Upper lobe of left lung (tissue), 6 donors: Measurements from ENCODE around the gene GNAT3. TPM values are rescaled to one million over a fixed set of nuclear protein-coding genes. Genes with fewer than 3 reads are reported as not detected.
A peak's percentile ranks its signal among the peaks of the same experiment; 100 is the strongest.

Experiments used
- ATAC-seq, 2 donors: fragments of 200-7000 bp; cut with Tn5 transposase; one replicate each; pipeline ENCODE4 v1.9.1; 2022; ENCODE audit warnings: mild to moderate bottlenecking in 2 of 2, moderate library complexity in 2 of 2; ENCODE audit not compliant: low FRiP score in 2 of 2
- DNase-seq, 2 donors: peaks; one replicate each; pipeline ENCODE4 v3.0.0-alpha.2; 2019 to 2020
- H3K27ac ChIP-seq, 4 donors: fragments of 200-600 bp; sonication (generic); one replicate each; pipeline ENCODE4 v1.5.1; 2016 to 2019
- H3K27me3 ChIP-seq, 4 donors: fragments of 200-600 bp; sonication (generic); one replicate each; pipeline ENCODE4 v1.5.1; 2017 to 2019
- H3K36me3 ChIP-seq, 4 donors: fragments of 200-600 bp; sonication (generic); one replicate each; pipeline ENCODE4 v1.5.1; 2016 to 2019
- H3K4me1 ChIP-seq, 4 donors: fragments of 200-600 bp; sonication (generic); one replicate each; pipeline ENCODE4 v1.5.1; 2018 to 2019
- H3K4me3 ChIP-seq, 4 donors: fragments of 200-600 bp; sonication (generic); one replicate each; pipeline ENCODE4 v1.5.1; 2017 to 2019; ENCODE audit warnings: mild to moderate bottlenecking in 2 of 4, moderate library complexity in 1 of 4
- H3K9me3 ChIP-seq, 4 donors: fragments of 200-600 bp; sonication (generic); one replicate each; pipeline ENCODE4 v1.5.1; 2018 to 2019
- EP300 ChIP-seq, 4 donors: sonication (generic); formaldehyde crosslinking; IDR thresholded peaks; one replicate each; pipeline ENCODE4 v1.5.1; 2017; ENCODE audit warnings: antibody characterized with exemption in 4 of 4, control low read depth in 2 of 4
- POLR2A ChIP-seq, 4 donors: fragments of 450-650 bp; IDR thresholded peaks; one replicate each; pipeline ENCODE4 v1.5.1; 2016 to 2017; ENCODE audit warnings: antibody characterized with exemption in 4 of 4, mild to moderate bottlenecking in 2 of 4
- POLR2AphosphoS5 ChIP-seq, 2 donors: sonication (generic); formaldehyde crosslinking; IDR thresholded peaks; one replicate each; pipeline ENCODE4 v1.5.1; 2017; ENCODE audit warnings: antibody characterized with exemption in 2 of 2
- WGBS, 2 donors: methylation state at CpG; one replicate each; pipeline ENCODE4 v1.1.5; 2017 to 2018; 5-methylcytosine and 5-hydroxymethylcytosine counted together
- total RNA-seq, 6 donors: library from RNA; depleted of rRNA in 4 of 6; stranded (reverse); fragments of >200 nt in 4 of 6; gene quantifications; one replicate each; pipeline versions ENCODE4 v1.1.0 to v1.2.1, GENCODE V29; 2016 to 2021
- TF ChIP-seq, protein P1 (sequence below), 6 experiments: fragments of 450-650 bp in 4 of 6; fragments of 200-600 bp in 2 of 6; sonication (generic) in 2 of 6; IDR thresholded peaks; one replicate each; pipeline ENCODE4 v1.5.1; 2016 to 2019; ENCODE audit warnings: antibody characterized with exemption in 6 of 6
- donor health status: DM: no; HTN: no; CAD: no; lungs with moderate emphysema.
- donor health status: DM: no; HTN: yes; CAD: no; lungs with severe emphysema.

The GNAT3 gene
- total RNA-seq, 6 donors from 2014 or later: not detected

DNA sequence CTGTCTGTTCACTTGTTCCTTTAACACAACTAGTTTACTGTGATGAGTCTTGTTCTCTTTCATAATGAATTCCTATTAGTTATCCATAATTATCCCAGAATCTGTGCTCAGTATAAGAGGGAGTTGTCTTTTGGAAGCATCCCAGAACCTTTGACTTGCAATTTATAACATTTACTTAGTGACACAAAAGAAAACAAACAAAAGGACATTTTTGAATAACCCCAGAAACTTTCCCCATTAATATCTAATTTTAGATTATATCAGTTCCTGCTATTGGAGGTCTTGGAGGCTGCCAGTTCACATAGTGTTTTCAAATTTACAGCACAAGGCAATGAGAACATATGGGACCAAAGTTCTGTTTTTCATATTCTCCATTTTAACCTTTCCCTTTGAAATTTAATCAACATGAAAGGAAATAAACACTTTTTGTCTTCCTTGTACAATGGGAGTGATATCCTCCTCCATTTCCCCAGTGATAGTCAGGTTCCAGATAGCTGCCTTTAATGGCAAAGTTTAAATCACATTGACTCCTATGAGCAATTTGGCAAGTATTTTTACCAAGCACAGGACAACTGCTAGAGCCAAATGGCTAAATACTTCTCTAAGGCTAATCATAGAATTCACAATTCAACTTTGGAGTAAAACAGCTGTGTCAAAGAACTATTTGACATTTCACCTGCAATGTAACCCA is 37.1 kb upstream of the GNAT3 start:
- Histone ChIP-seq H3K9me3 (peaks cover 0 to 8% (median 0%) of the 10 kb centered on the region in 4 donors), H3K4me1 (peaks cover 0 to 11% (median 5%) of the 10 kb centered on the region in 4 donors), H3K36me3 (no peaks in the 10 kb centered on the region), H3K27me3 (no peaks in the 10 kb centered on the region), H3K4me3 (no peak overlapping the region), H3K27ac (peak overlapping the region in 1 of 4 donors; percentile 24)
- DNase-seq (no peak), ATAC-seq (no peak)
- TF ChIP-seq POLR2AphosphoS5 (IDR thresholded peaks at IDR 0.05) (no peak), POLR2A (IDR thresholded peaks at IDR 0.05) (no peak), EP300 (IDR thresholded peaks at IDR 0.05) (no peak)
- TF ChIP-seq, protein P1, sequence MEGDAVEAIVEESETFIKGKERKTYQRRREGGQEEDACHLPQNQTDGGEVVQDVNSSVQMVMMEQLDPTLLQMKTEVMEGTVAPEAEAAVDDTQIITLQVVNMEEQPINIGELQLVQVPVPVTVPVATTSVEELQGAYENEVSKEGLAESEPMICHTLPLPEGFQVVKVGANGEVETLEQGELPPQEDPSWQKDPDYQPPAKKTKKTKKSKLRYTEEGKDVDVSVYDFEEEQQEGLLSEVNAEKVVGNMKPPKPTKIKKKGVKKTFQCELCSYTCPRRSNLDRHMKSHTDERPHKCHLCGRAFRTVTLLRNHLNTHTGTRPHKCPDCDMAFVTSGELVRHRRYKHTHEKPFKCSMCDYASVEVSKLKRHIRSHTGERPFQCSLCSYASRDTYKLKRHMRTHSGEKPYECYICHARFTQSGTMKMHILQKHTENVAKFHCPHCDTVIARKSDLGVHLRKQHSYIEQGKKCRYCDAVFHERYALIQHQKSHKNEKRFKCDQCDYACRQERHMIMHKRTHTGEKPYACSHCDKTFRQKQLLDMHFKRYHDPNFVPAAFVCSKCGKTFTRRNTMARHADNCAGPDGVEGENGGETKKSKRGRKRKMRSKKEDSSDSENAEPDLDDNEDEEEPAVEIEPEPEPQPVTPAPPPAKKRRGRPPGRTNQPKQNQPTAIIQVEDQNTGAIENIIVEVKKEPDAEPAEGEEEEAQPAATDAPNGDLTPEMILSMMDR (IDR thresholded peaks at IDR 0.05): no peak

GRCh38 chr7:80542398-80542797 is 30.5 kb upstream of the GNAT3 start:
- 53 to 61% methylated on average over 1 of the region's 1 CpG for whole genome bisulfite sequencing, 2 donors
- Histone ChIP-seq H3K4me1 (peaks cover 0 to 8% (median 0%) of the 10 kb centered on the region in 4 donors), H3K36me3 (no peaks in the 10 kb centered on the region), H3K27me3 (no peaks in the 10 kb centered on the region), H3K9me3 (peaks cover 0 to 8% (median 0%) of the 10 kb centered on the region in 4 donors), H3K27ac (no peak overlapping the region), H3K4me3 (no peak overlapping the region)
- no peak for DNase-seq
- no peak for ATAC-seq
- TF ChIP-seq POLR2A (IDR thresholded peaks at IDR 0.05): no peak
- no peak for TF ChIP-seq EP300 (IDR thresholded peaks at IDR 0.05)
- no peak for TF ChIP-seq POLR2AphosphoS5 (IDR thresholded peaks at IDR 0.05)
- TF ChIP-seq, protein P1 (IDR thresholded peaks at IDR 0.05): no peak

DNA sequence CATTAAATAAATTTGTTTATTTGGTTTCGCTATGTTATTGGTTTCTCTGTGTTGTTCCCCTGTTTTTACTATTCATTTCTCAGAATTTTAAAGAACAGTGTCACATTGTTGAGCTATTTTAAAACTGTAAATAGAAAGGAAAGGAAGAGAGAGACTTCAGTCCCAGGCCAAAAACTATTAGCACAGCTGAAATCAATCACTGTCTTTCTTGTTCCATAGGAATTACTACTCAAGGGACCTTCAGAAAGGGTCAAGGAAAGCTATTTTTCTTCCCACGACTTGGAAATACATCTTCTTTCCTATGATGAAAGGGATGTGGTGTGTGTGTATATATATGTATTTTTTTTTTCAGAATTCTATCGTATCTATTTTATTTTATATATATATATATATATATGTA is 29.0 kb upstream of the GNAT3 start:
- Histone ChIP-seq H3K27me3 (no peaks in the 10 kb centered on the region), H3K27ac (no peak overlapping the region), H3K9me3 (peaks cover 0 to 7% (median 0%) of the 10 kb centered on the region in 4 donors), H3K4me3 (no peak overlapping the region), H3K4me1 (peaks cover 0 to 8% (median 0%) of the 10 kb centered on the region in 4 donors), H3K36me3 (no peaks in the 10 kb centered on the region)
- ATAC-seq: no peak
- DNase-seq: no peak
- no peak for TF ChIP-seq POLR2AphosphoS5 (IDR thresholded peaks at IDR 0.05)
- TF ChIP-seq EP300 (IDR thresholded peaks at IDR 0.05): no peak
- no peak for TF ChIP-seq POLR2A (IDR thresholded peaks at IDR 0.05)
- TF ChIP-seq, protein P1 (IDR thresholded peaks at IDR 0.05): no peak
- WGBS, 2 donors: 67 to 71% methylated on average over 3 of the region's 3 CpGs

DNA sequence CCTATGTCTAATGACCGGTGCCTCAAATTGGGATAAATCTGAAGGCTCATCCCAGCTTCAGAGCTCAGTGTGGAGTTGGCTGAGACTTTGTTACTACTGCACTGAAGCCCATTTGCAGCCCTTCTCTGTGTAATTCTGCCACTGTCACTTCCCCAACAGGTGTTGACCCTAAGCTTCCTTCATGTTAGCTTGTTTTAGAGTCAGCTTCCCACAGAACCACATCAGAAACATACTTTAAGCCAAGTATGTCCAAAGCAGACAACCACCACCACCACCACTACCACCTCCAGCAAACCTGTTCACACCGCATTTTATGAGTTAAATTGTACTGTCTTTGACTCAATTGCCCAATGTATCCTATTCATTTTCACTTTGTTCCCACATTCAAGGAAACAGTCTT is 25.2 kb upstream of the GNAT3 start:
- Histone ChIP-seq H3K36me3 (no peaks in the 10 kb centered on the region), H3K27ac (no peak overlapping the region), H3K4me3 (no peak overlapping the region), H3K4me1 (peaks cover 0 to 1% (median 0%) of the 10 kb centered on the region in 4 donors), H3K9me3 (no peaks in the 10 kb centered on the region), H3K27me3 (no peaks in the 10 kb centered on the region)
- no peak for ATAC-seq
- TF ChIP-seq POLR2AphosphoS5 (IDR thresholded peaks at IDR 0.05): no peak
- TF ChIP-seq, protein P1 (IDR thresholded peaks at IDR 0.05): no peak
- TF ChIP-seq POLR2A (IDR thresholded peaks at IDR 0.05): no peak
- no peak for TF ChIP-seq EP300 (IDR thresholded peaks at IDR 0.05)
- 96 to 97% methylated on average over 2 of the region's 2 CpGs for WGBS, 2 donors
- no peak for DNase-seq

GRCh38 chr7:80536426-80536825 is 24.6 kb upstream of the GNAT3 start:
- 63 to 76% methylated on average over 2 of the region's 2 CpGs for WGBS, 2 donors
- Histone ChIP-seq H3K4me1 (no peaks in the 10 kb centered on the region), H3K4me3 (no peak overlapping the region), H3K36me3 (no peaks in the 10 kb centered on the region), H3K9me3 (no peaks in the 10 kb centered on the region), H3K27me3 (no peaks in the 10 kb centered on the region), H3K27ac (no peak overlapping the region)
- TF ChIP-seq POLR2A (IDR thresholded peaks at IDR 0.05) (no peak), POLR2AphosphoS5 (IDR thresholded peaks at IDR 0.05) (no peak), EP300 (IDR thresholded peaks at IDR 0.05) (no peak)
- TF ChIP-seq, protein P1 (IDR thresholded peaks at IDR 0.05): no peak
- ATAC-seq: no peak
- no peak for DNase-seq
